Stimulated activated CD4-positive, alpha-beta T cell treated with anti-CD3 and anti-CD28 coated beads, Interleukin-4, amount 100 ng/mL, for 4 hours (primary cell): ENCODE results near the gene ABTB1.
"Not testable (repeated sequence)": the region's sequence is repeated elsewhere in the genome, so short reads cannot be mapped to it uniquely, and the experiment has no call there.

Source experiments
- DNase-seq, 2 experiments: peaks; one replicate each; pipeline ENCODE4 v3.0.0-alpha.2; 2020

The ABTB1 gene

GRCh38 chr3:127688416-127689265, 15.9 kb downstream of the ABTB1 start:
- DNase-seq, result no peak

DNA sequence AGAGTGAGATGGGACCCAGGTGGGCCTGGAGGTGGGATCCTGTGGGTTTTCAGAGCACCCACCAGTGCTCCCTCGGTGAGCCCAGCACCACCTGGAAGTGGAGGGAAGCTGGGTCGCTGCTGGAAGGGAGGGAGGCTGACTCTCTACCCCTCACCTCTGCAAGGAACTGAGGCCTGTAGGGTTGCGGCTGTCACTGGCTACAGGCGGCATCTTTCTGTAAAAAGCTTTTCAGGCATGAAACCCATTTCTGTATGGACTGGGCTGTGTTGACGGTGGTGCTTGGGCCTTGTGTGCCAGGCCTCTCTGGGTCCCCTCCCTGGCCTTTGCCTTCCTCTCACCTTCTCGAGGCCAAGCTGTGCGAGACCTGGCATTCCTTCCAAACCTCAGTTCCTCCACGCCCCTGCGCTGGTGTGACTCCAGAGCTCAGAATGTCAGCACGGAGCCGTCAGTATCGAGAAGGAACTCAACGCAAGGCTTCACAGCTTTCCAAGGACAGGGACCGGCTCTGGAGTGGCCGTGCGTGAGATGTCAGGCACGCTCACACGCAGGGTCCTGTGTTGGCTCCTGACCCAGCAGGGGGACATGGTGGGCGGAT, 16.6 kb downstream of the ABTB1 start:
- no peak for DNase-seq

GRCh38 chr3:127690106-127690505, 17.4 kb downstream of the ABTB1 start:
- DNase-seq, result no peak

DNA sequence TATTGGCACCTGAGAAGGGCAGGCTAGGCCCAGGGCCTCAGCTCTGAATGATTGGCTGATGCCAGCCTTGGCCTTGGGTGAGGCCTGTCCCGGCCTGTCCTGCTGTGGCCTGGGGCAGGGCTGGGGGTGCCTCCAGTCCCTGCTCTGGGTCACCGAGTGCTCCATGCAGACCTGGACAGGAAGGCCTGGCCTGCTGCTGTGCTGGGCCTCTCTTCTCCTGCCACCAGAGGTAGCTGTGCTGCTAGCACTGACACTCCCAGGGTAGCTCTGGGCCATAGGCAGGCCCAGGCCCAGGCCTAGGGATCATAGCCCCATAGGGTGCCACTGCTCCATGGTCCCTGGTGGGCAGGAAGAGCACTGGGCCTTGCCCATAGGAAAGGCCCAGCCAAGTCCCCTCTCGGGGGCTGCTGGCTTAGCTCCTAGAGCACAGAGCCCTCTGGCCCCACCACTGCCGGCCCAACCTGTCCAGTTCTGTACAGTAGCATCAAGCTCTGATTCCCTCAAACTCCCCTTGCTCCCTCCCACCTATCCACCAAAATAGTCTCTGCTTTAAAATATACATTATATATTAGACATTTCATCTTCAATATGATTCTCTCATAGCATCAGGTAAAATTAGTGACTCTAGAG, 18.2 kb downstream of the ABTB1 start:
- DNase-seq, result no peak

GRCh38 chr3:127691489-127691888, 18.7 kb downstream of the ABTB1 start:
- no peak for DNase-seq

GRCh38 chr3:127691974-127692373, 19.2 kb downstream of the ABTB1 start:
- DNase-seq, result no peak

DNA sequence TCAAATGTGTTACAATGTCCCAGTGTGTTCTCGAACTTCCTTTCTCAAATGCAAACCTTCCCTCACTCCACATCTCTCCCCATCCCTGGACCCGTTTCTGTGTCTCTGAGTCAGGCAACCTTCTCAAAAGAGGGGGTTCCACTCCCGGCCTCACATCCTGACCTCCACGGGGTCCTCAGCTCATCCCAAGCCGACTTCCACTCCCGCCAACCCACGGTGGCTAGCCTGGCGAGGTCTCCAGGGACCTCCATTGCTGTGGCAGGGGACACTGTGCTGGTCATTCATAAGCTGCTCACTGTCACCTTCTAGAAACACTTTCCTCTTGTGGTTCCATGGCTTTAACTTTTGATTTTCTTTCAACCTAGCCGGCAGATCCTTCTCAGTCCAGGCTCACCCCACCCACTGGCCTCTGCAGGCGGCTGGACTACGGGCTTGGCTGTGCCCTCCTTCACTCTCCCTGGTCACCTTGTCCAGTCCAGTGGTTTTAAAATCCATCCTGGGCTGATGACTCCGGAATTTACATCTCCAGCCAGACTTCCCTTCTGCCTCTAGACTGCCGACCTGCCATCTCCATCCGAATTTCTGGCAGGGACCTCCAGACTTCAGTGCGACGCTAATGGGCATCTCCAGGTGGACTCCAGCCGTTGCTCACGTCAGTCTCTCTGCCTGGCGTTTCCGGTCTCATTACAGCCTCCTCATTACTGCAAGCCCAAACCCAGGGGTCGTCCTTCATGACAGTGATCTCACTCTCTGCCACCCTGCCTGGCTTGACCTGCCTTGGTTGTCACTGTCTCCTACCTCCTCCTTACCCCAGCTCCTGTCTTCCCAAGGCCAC, 20.0 kb downstream of the ABTB1 start:
- no peak for DNase-seq

- no peak for DNase-seq
Measured at GRCh38 chr3:127693336-127693843, 20.6 kb downstream of the ABTB1 start.

- DNase-seq, result peak; percentile 29 to 31
Measured at GRCh38 chr3:127694467-127695215, 21.9 kb downstream of the ABTB1 start.

- DNase-seq, result peak; percentile 10 to 34
Measured at GRCh38 chr3:127697551-127698240, 24.9 kb downstream of the ABTB1 start.

GRCh38 chr3:127698286-127698685, 25.5 kb downstream of the ABTB1 start:
- DNase-seq, result no peak

- DNase-seq, result no peak
Measured at GRCh38 chr3:127698691-127699415, 26.1 kb downstream of the ABTB1 start.

- no peak for DNase-seq
Measured at GRCh38 chr3:127699416-127700300, 26.9 kb downstream of the ABTB1 start.

DNA sequence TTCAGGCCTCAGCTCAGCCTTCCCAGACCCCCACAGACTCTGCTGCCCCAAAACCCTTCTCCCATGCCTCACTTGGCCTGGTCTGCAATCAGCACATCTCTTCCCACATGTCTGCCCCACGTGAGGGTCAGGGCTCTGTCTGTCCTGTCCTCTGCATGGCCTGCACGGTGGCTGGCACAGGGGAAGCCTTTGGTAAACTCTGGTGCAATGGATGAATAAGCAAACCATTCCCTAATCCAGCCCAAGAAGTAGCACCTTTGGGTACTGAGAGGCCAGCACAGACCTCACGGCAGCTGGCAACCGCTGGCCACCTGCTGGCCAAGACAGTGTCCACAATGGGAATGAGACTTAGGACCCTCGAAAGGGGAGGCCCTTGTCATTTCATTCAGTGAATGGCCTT, 27.7 kb downstream of the ABTB1 start:
- DNase-seq, result no peak

GRCh38 chr3:127701280-127701911, 28.6 kb downstream of the ABTB1 start:
- no peak for DNase-seq

DNA sequence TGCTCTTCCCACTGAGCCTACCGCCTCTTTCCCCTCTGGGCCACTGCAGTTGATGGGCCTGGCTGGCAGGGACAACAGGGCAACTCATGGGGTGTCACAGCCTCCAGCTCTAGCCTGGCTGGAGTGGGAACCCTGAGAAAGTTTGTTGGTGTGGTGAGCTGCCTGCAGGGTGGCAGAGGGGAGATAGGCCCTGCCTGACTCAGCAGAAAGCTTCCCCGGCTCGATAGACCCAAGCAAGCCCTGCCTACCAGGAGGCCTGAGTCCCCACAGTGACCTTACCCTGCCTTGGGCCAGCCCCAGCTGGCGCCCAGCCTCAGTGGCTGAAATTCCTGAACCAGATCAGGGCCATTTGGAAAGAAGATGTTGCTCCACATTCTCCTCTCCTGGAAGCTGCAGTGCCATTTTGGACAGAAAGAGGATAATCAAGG, 29.4 kb downstream of the ABTB1 start:
- DNase-seq, result no peak

DNA sequence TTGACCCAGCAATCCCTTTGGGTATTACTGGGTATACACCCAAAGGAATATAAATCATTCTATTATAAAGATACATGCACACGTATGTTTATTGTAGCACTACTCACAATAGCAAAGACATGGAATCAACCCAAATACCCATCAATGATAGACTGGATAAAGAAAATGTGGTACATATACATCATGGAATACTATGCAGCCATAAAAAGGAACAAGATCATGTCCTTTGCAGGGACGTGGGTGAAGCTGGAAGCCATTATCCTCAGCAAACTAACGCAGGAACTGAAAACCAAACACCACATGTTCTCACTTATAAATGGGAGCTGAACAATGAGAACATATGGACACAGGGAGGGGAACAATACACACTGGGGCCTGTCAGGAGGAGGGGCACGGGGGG, 32.1 kb downstream of the ABTB1 start:
- not testable (repeated sequence) for DNase-seq

- DNase-seq, result no peak
Measured at GRCh38 chr3:127706312-127706711, 33.6 kb downstream of the ABTB1 start.

- DNase-seq, result no peak
Measured at GRCh38 chr3:127706785-127707351, 34.1 kb downstream of the ABTB1 start.
